Upper lobe of left lung (tissue), 6 donors: ENCODE results near the gene BTN3A1. TPM values are rescaled to one million over a fixed set of nuclear protein-coding genes. Genes with fewer than 3 reads are reported as not detected.
"Not testable (repeated sequence)": the region's sequence is repeated elsewhere in the genome, so short reads cannot be mapped to it uniquely, and the experiment has no call there.

Experiments
- ATAC-seq, 2 donors: fragments of 200-7000 bp; cut with Tn5 transposase; one replicate each; pipeline ENCODE4 v1.9.1; 2022; ENCODE audit warnings: mild to moderate bottlenecking in 2 of 2, moderate library complexity in 2 of 2; ENCODE audit not compliant: low FRiP score in 2 of 2
- DNase-seq, 2 donors: peaks; one replicate each; pipeline ENCODE4 v3.0.0-alpha.2; 2019 to 2020
- H3K27ac ChIP-seq, 4 donors: fragments of 200-600 bp; sonication (generic); one replicate each; pipeline ENCODE4 v1.5.1; 2016 to 2019
- H3K27me3 ChIP-seq, 4 donors: fragments of 200-600 bp; sonication (generic); one replicate each; pipeline ENCODE4 v1.5.1; 2017 to 2019
- H3K36me3 ChIP-seq, 4 donors: fragments of 200-600 bp; sonication (generic); one replicate each; pipeline ENCODE4 v1.5.1; 2016 to 2019
- H3K4me1 ChIP-seq, 4 donors: fragments of 200-600 bp; sonication (generic); one replicate each; pipeline ENCODE4 v1.5.1; 2018 to 2019
- H3K4me3 ChIP-seq, 4 donors: fragments of 200-600 bp; sonication (generic); one replicate each; pipeline ENCODE4 v1.5.1; 2017 to 2019; ENCODE audit warnings: mild to moderate bottlenecking in 2 of 4, moderate library complexity in 1 of 4
- H3K9me3 ChIP-seq, 4 donors: fragments of 200-600 bp; sonication (generic); one replicate each; pipeline ENCODE4 v1.5.1; 2018 to 2019
- CTCF ChIP-seq, 6 experiments: fragments of 450-650 bp in 4 of 6; fragments of 200-600 bp in 2 of 6; sonication (generic) in 2 of 6; IDR thresholded peaks; one replicate each; pipeline ENCODE4 v1.5.1; 2016 to 2019; ENCODE audit warnings: antibody characterized with exemption in 6 of 6
- EP300 ChIP-seq, 4 donors: sonication (generic); formaldehyde crosslinking; IDR thresholded peaks; one replicate each; pipeline ENCODE4 v1.5.1; 2017; ENCODE audit warnings: antibody characterized with exemption in 4 of 4, control low read depth in 2 of 4
- POLR2A ChIP-seq, 4 donors: fragments of 450-650 bp; IDR thresholded peaks; one replicate each; pipeline ENCODE4 v1.5.1; 2016 to 2017; ENCODE audit warnings: antibody characterized with exemption in 4 of 4, mild to moderate bottlenecking in 2 of 4
- POLR2AphosphoS5 ChIP-seq, 2 donors: sonication (generic); formaldehyde crosslinking; IDR thresholded peaks; one replicate each; pipeline ENCODE4 v1.5.1; 2017; ENCODE audit warnings: antibody characterized with exemption in 2 of 2
- WGBS, 2 donors: methylation state at CpG; one replicate each; pipeline ENCODE4 v1.1.5; 2017 to 2018; 5-methylcytosine and 5-hydroxymethylcytosine counted together
- total RNA-seq, 6 donors: library from RNA; depleted of rRNA in 4 of 6; stranded (reverse); fragments of >200 nt in 4 of 6; gene quantifications; one replicate each; pipeline versions ENCODE4 v1.1.0 to v1.2.1, GENCODE V29; 2016 to 2021
- donor health status: DM: no; HTN: no; CAD: no; lungs with moderate emphysema.
- donor health status: DM: no; HTN: yes; CAD: no; lungs with severe emphysema.

The BTN3A1 gene
- total RNA-seq, 6 donors from 2014 or later: 24.9 to 55.8 (median 34.6) TPM

GRCh38 chr6:26363882-26364701, 38.0 kb upstream of the BTN3A1 start:
- Histone ChIP-seq H3K4me3 (peak overlapping the region; percentile 0 to 75 (median 59)), H3K36me3 (peaks cover 0 to 2% (median 0%) of the 10 kb centered on the region in 4 donors), H3K9me3 (no peaks in the 10 kb centered on the region), H3K4me1 (peaks cover 7 to 25% (median 21%) of the 10 kb centered on the region in 4 donors), H3K27me3 (no peaks in the 10 kb centered on the region), H3K27ac (peak overlapping the region; percentile 81 to 91 (median 90))
- TF ChIP-seq POLR2A (IDR thresholded peaks at IDR 0.05) (no peak), POLR2AphosphoS5 (IDR thresholded peaks at IDR 0.05) (no peak), CTCF (IDR thresholded peaks at IDR 0.05) (no peak), EP300 (IDR thresholded peaks at IDR 0.05) (no peak)
- no peak for ATAC-seq
- DNase-seq: no peak
- WGBS, 2 donors: 56 to 60% methylated on average over 6 of the region's 6 CpGs

- no peaks in the 10 kb centered on the region for H3K9me3 ChIP-seq
- DNase-seq (no peak), ATAC-seq (no peak)
- peaks cover 7 to 25% (median 21%) of the 10 kb centered on the region in 4 donors for H3K4me1 ChIP-seq
- H3K36me3 ChIP-seq: peaks cover 0 to 15% (median 3%) of the 10 kb centered on the region in 4 donors
- WGBS, 2 donors: 0% methylated on average over 1 of the region's 1 CpG
- H3K27me3 ChIP-seq: no peaks in the 10 kb centered on the region
- H3K27ac ChIP-seq: peak overlapping the region; percentile 81 to 91 (median 90)
- peak overlapping the region; percentile 39 to 75 (median 59) for H3K4me3 ChIP-seq
- no peak for TF ChIP-seq POLR2AphosphoS5 (IDR thresholded peaks at IDR 0.05)
- no peak for TF ChIP-seq CTCF (IDR thresholded peaks at IDR 0.05)
- TF ChIP-seq EP300 (IDR thresholded peaks at IDR 0.05): no peak
These were observed 36.5 kb upstream of the BTN3A1 start for GRCh38 chr6:26365633-26365995.

DNA sequence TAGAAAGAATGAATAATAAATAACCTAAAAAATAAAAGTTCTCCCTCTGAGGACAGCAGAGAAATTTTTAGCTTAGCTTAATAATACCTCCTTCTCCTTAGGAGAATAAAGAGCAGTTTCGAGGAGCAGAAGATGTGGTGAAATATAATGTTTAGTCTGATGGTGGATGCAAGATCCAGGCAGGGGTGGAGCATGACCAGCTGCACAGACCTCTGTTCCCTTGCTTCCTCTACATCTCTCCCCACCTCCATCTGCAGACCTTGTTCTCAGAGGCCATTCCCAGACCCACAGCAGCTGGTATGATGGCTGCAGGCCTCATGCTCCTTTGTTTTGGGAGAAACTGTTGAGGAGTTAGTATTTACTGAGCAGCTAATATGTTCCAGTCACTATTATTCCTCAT, 35.6 kb upstream of the BTN3A1 start:
- no peak for ATAC-seq

GRCh38 chr6:26367114-26367513, 35.0 kb upstream of the BTN3A1 start:
- DNase-seq (no peak), ATAC-seq (no peak)
- Histone ChIP-seq H3K4me1 (peaks cover 7 to 25% (median 21%) of the 10 kb centered on the region in 4 donors), H3K4me3 (peak overlapping the region in 1 of 4 donors; percentile 75), H3K27ac (peak overlapping the region in 1 of 4 donors; percentile 4), H3K27me3 (no peaks in the 10 kb centered on the region), H3K9me3 (no peaks in the 10 kb centered on the region), H3K36me3 (peaks cover 0 to 30% (median 7%) of the 10 kb centered on the region in 4 donors)
- TF ChIP-seq CTCF (IDR thresholded peaks at IDR 0.05) (no peak), POLR2A (IDR thresholded peaks at IDR 0.05) (no peak), POLR2AphosphoS5 (IDR thresholded peaks at IDR 0.05) (no peak), EP300 (IDR thresholded peaks at IDR 0.05) (no peak)
- 56 to 71% methylated on average over 3 of the region's 3 CpGs for WGBS, 2 donors

More for the DNA sequence above, 35.6 kb upstream of the BTN3A1 start:
- Histone ChIP-seq H3K4me3 (peak overlapping the region in 3 of 4 donors; percentile 59 to 75 (median 59)), H3K36me3 (peaks cover 0 to 24% (median 7%) of the 10 kb centered on the region in 4 donors), H3K27ac (no peak overlapping the region), H3K4me1 (peaks cover 7 to 25% (median 21%) of the 10 kb centered on the region in 4 donors), H3K27me3 (no peaks in the 10 kb centered on the region), H3K9me3 (no peaks in the 10 kb centered on the region)
- TF ChIP-seq POLR2AphosphoS5 (IDR thresholded peaks at IDR 0.05) (no peak), CTCF (IDR thresholded peaks at IDR 0.05) (no peak), EP300 (IDR thresholded peaks at IDR 0.05) (no peak), POLR2A (IDR thresholded peaks at IDR 0.05) (no peak)
- no peak for DNase-seq
- WGBS, 2 donors: 33 to 46% methylated on average over 1 of the region's 1 CpG

DNA sequence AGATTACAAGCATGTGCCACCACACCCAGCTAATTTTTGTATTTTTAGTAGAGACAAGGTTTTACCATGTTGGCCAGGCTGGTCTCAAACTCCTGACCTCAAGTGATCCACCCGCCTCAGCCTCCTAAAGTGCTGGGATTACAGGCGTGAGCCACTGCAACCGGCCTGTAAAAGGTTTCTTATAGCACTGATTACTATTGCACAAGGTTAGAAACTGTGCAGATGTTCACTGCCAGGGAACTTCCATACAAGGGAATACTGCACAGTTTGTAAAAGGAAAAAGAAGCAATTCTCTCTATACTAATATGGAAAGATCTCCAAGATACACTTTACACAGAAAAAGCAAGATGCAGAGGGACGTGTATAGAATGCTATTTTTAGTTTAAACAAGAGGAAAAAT, 30.3 kb upstream of the BTN3A1 start:
- H3K4me3 ChIP-seq, ATAC-seq, H3K9me3 ChIP-seq, H3K27ac ChIP-seq, H3K4me1 ChIP-seq, DNase-seq, H3K27me3 ChIP-seq: not testable (repeated sequence)
- WGBS, 2 donors: 83 to 85% methylated on average over 4 of the region's 4 CpGs
- H3K36me3 ChIP-seq: peaks cover 0 to 72% (median 29%) of the 10 kb centered on the region in 4 donors
